Large intestine (tissue), 3 donors: ENCODE measurements around the gene ENTR1. TPM values are rescaled to one million over a fixed set of nuclear protein-coding genes. Genes with fewer than 3 reads are reported as not detected.
A peak's percentile ranks its signal among the peaks of the same experiment; 100 is the strongest.

Experiments
- DNase-seq, 2 donors: peaks; one replicate each; pipeline versions ENCODE4 v3.0.0 to v3.0.0-alpha.2; 2013
- H3K27ac ChIP-seq: one replicate; pipeline ENCODE4 v1.5.1; 2013; ENCODE audit warnings: low read length
- H3K27me3 ChIP-seq: 2 replicates; pipeline ENCODE4 v1.6.1; 2013; ENCODE audit warnings: low read length; ENCODE audit not compliant: control insufficient read depth, insufficient read depth
- H3K36me3 ChIP-seq: 2 replicates; pipeline ENCODE4 v1.6.1; 2013; ENCODE audit warnings: low read length; ENCODE audit not compliant: control insufficient read depth, insufficient read depth
- H3K4me1 ChIP-seq: one replicate; pipeline ENCODE4 v1.6.1; 2013; ENCODE audit warnings: low read length; ENCODE audit not compliant: control insufficient read depth, insufficient read depth
- H3K4me3 ChIP-seq: one replicate; pipeline ENCODE4 v1.5.1; 2013; ENCODE audit warnings: low read length
- H3K9me3 ChIP-seq: one replicate; pipeline ENCODE4 v1.6.1; 2013; ENCODE audit warnings: mild to moderate bottlenecking, low read depth, low read length, moderate library complexity; ENCODE audit not compliant: control insufficient read depth
- WGBS: methylation state at CpG from one replicate; pipeline ENCODE4 v1.1.5; 2013; ENCODE audit warnings: low lambda C conversion rate; ENCODE audit not compliant: insufficient coverage; 5-methylcytosine and 5-hydroxymethylcytosine counted together
- polyA plus RNA-seq: library from polyadenylated mRNA; unstranded; fragments of 120-200 nt; gene quantifications from one replicate; pipeline ENCODE4 v1.2.1, GENCODE V29; 2013

Gene ENTR1
- polyA plus RNA-seq, 1 donor, result 50.1 TPM

- no peak for DNase-seq
- Histone ChIP-seq H3K4me3 (no peak overlapping the region), H3K27me3 (no peaks in the 10 kb centered on the region), H3K36me3 (peaks cover 51% of the 10 kb centered on the region), H3K4me1 (peaks cover 10% of the 10 kb centered on the region), H3K27ac (no peak overlapping the region), H3K9me3 (no peaks in the 10 kb centered on the region)
- no CpG with 5 or more reads among the region's 14 CpGs for WGBS
Observed at GRCh38 chr9:136404801-136405136, 5.6 kb downstream of the ENTR1 start.

GRCh38 chr9:136403915-136404800 lies 6.3 kb downstream of the ENTR1 start:
- Histone ChIP-seq H3K4me3 (no peak overlapping the region), H3K36me3 (peaks cover 51% of the 10 kb centered on the region), H3K4me1 (peaks cover 8% of the 10 kb centered on the region), H3K27me3 (no peaks in the 10 kb centered on the region), H3K9me3 (peaks cover 4% of the 10 kb centered on the region), H3K27ac (no peak overlapping the region)
- 96% methylated on average over 3 of the region's 32 CpGs for WGBS
- DNase-seq, result no peak

- WGBS, result no CpG with 5 or more reads among the region's 5 CpGs
- no peak overlapping the region for H3K4me3 ChIP-seq
- peaks cover 51% of the 10 kb centered on the region for H3K36me3 ChIP-seq
- H3K27me3 ChIP-seq, result no peaks in the 10 kb centered on the region
- DNase-seq, result no peak
- H3K27ac ChIP-seq, result no peak overlapping the region
- H3K4me1 ChIP-seq, result peaks cover 14% of the 10 kb centered on the region
- H3K9me3 ChIP-seq, result peaks cover 4% of the 10 kb centered on the region
Observed at GRCh38 chr9:136403538-136403914, 6.9 kb downstream of the ENTR1 start.

GRCh38 chr9:136402067-136402466 lies 8.3 kb downstream of the ENTR1 start:
- peaks cover 17% of the 10 kb centered on the region for H3K4me1 ChIP-seq
- peaks cover 57% of the 10 kb centered on the region for H3K36me3 ChIP-seq
- WGBS, result no CpG with 5 or more reads among the region's 13 CpGs
- H3K27ac ChIP-seq, result no peak overlapping the region
- no peak for DNase-seq
- no peaks in the 10 kb centered on the region for H3K27me3 ChIP-seq
- H3K9me3 ChIP-seq, result peaks cover 4% of the 10 kb centered on the region
- H3K4me3 ChIP-seq, result no peak overlapping the region

GRCh38 chr9:136401173-136401922 lies 9.1 kb downstream of the ENTR1 start:
- no peak for DNase-seq
- H3K27me3 ChIP-seq, result no peaks in the 10 kb centered on the region
- WGBS, result no CpG with 5 or more reads among the region's 18 CpGs
- H3K9me3 ChIP-seq, result peaks cover 4% of the 10 kb centered on the region
- no peak overlapping the region for H3K27ac ChIP-seq
- H3K4me1 ChIP-seq, result peaks cover 17% of the 10 kb centered on the region
- H3K36me3 ChIP-seq, result peaks cover 58% of the 10 kb centered on the region
- H3K4me3 ChIP-seq, result no peak overlapping the region

- DNase-seq, result peak; percentile 87 to 91
- Histone ChIP-seq H3K9me3 (peaks cover 4% of the 10 kb centered on the region), H3K4me1 (peaks cover 17% of the 10 kb centered on the region), H3K27ac (peak within 1 kb of the TSS; percentile 42), H3K36me3 (peaks cover 61% of the 10 kb centered on the region), H3K27me3 (no peaks in the 10 kb centered on the region), H3K4me3 (peak within 1 kb of the TSS; percentile 80)
- no CpG with 5 or more reads among the region's 71 CpGs for WGBS
Observed at GRCh38 chr9:136400038-136400834, 10.2 kb downstream of the ENTR1 start, which contains the start of gene SNAPC4. Gene SNAPC4, minus strand, starts transcription at chr9:136400170. Its CDS starts 1,742 bp downstream, at chr9:136398428.

GRCh38 chr9:136399176-136400037 lies 11.0 kb downstream of the ENTR1 start:
- peaks cover 61% of the 10 kb centered on the region for H3K36me3 ChIP-seq
- peak; percentile 45 to 70 for DNase-seq
- peaks cover 17% of the 10 kb centered on the region for H3K4me1 ChIP-seq
- H3K4me3 ChIP-seq, result peak overlapping the region; percentile 80
- peaks cover 4% of the 10 kb centered on the region for H3K9me3 ChIP-seq
- WGBS, result no CpG with 5 or more reads among the region's 67 CpGs
- no peaks in the 10 kb centered on the region for H3K27me3 ChIP-seq
- H3K27ac ChIP-seq, result peak overlapping the region; percentile 42

GRCh38 chr9:136398286-136398685 lies 12.1 kb downstream of the ENTR1 start:
- no CpG with 5 or more reads among the region's 12 CpGs for WGBS
- no peak overlapping the region for H3K27ac ChIP-seq
- H3K9me3 ChIP-seq, result peaks cover 4% of the 10 kb centered on the region
- peaks cover 17% of the 10 kb centered on the region for H3K4me1 ChIP-seq
- no peaks in the 10 kb centered on the region for H3K27me3 ChIP-seq
- peaks cover 62% of the 10 kb centered on the region for H3K36me3 ChIP-seq
- no peak overlapping the region for H3K4me3 ChIP-seq
- no peak for DNase-seq

- WGBS, result no CpG with 5 or more reads among the region's 6 CpGs
- Histone ChIP-seq H3K4me1 (peaks cover 17% of the 10 kb centered on the region), H3K36me3 (peaks cover 67% of the 10 kb centered on the region), H3K4me3 (no peak overlapping the region), H3K27ac (no peak overlapping the region), H3K9me3 (peaks cover 4% of the 10 kb centered on the region), H3K27me3 (no peaks in the 10 kb centered on the region)
- no peak for DNase-seq
Observed at GRCh38 chr9:136397643-136398042, 12.8 kb downstream of the ENTR1 start.
